ENCODE measurements around the gene RENBP. TPM values are rescaled to one million over a fixed set of nuclear protein-coding genes. Genes with fewer than 3 reads are reported as not detected.

The RENBP gene
- total and polyA plus RNA-seq, 7 experiments from 2014 or later: 0.47 to 32.7 (median 22.2) TPM

- Mint-ChIP-seq H3K4me1 (peaks cover 6 to 33% (median 16%) of the 10 kb centered on the region in 7 donors), H3K27ac (peak overlapping the region in 8 of 9 donors; percentile 49 to 94 (median 72)), H3K36me3 (peaks cover 0 to 33% (median 7%) of the 10 kb centered on the region in 5 donors), H3K27me3 (no peaks in the 10 kb centered on the region), H3K4me3 (peak overlapping the region in 5 of 10 donors; percentile 35 to 54 (median 45)), H3K9me3 (no peaks in the 10 kb centered on the region)
- no peaks in the 10 kb centered on the region for H3K27me3 ChIP-seq (ENCODE audit: control insufficient read depth in 2 of 2, insufficient read depth in 2 of 2, low read length in 2 of 2)
- CTCF ChIA-PET: interaction anchor here (0.6 to 10.9 kb wide), 9 partner anchors 16 to 458 kb away, joined by 3 to 168 read pairs (median 5); partner anchors contain the start of genes ARHGAP4 and PLXNB3
- H3K4me1 ChIP-seq (ENCODE audit: control insufficient read depth in 2 of 2, insufficient read depth in 2 of 2, low read length in 2 of 2): peaks cover 8 to 15% of the 10 kb centered on the region in 2 donors
- peaks cover 0 to 48% (median 2%) of the 10 kb centered on the region in 3 experiments for H3K36me3 ChIP-seq (ENCODE audit: control insufficient read depth in 2 of 3, insufficient read depth in 3 of 3, low read length in 3 of 3)
- H3K9me3 ChIP-seq (ENCODE audit: control insufficient read depth in 2 of 3, low read length in 3 of 3): no peaks in the 10 kb centered on the region
- DNase-seq: no peak
- H3K4me3 ChIP-seq (ENCODE audit: low read length): no peak overlapping the region
- H3K27ac ChIP-seq (ENCODE audit: low read depth, low read length): peak overlapping the region; percentile 55
- POLR2A ChIA-PET: interaction anchor here (0.6 to 21.0 kb wide), 4 partner anchors 20 to 196 kb away, joined by 3 to 384 read pairs (median 33); partner anchors contain the start of genes ARHGAP4, HCFC1 and NAA10
- no peak for ATAC-seq
- intact Hi-C loops (cut with micrococcal nuclease): loop anchor here in 1 of 2 donors (2.0 to 5.0 kb wide), 2 partner anchors 42 to 1008 kb away; no protein-coding TSS in a partner anchor
Observed at GRCh38 chrX:153948847-153949805, 4.7 kb upstream of the RENBP start.

- POLR2A ChIA-PET: interaction anchor here (0.8 to 21.0 kb wide), 3 partner anchors 21 to 41 kb away, joined by 3 to 384 read pairs (median 63); partner anchors contain the start of genes ARHGAP4, HCFC1 and NAA10
- ATAC-seq (no peak), DNase-seq (no peak)
- no peaks in the 10 kb centered on the region for H3K27me3 ChIP-seq (ENCODE audit: control insufficient read depth in 2 of 2, insufficient read depth in 2 of 2, low read length in 2 of 2)
- intact Hi-C loops (cut with micrococcal nuclease): loop anchor here in 1 of 2 donors (2.0 to 5.0 kb wide), 2 partner anchors 41 to 1007 kb away; no protein-coding TSS in a partner anchor
- no peaks in the 10 kb centered on the region for H3K9me3 ChIP-seq (ENCODE audit: control insufficient read depth in 2 of 3, low read length in 3 of 3)
- H3K4me3 ChIP-seq (ENCODE audit: low read length): no peak overlapping the region
- Mint-ChIP-seq H3K4me1 (peaks cover 6 to 33% (median 20%) of the 10 kb centered on the region in 7 donors), H3K4me3 (peak overlapping the region in 1 of 10 donors; percentile 53), H3K27me3 (no peaks in the 10 kb centered on the region), H3K9me3 (no peaks in the 10 kb centered on the region), H3K27ac (peak overlapping the region in 7 of 9 donors; percentile 33 to 94 (median 71)), H3K36me3 (peaks cover 0 to 32% (median 7%) of the 10 kb centered on the region in 5 donors)
- CTCF ChIA-PET: interaction anchor here (0.6 to 10.9 kb wide), 8 partner anchors 8 to 589 kb away, joined by 3 to 168 read pairs (median 8); partner anchors contain the start of genes ARHGAP4 and PLXNB3
- H3K4me1 ChIP-seq (ENCODE audit: control insufficient read depth in 2 of 2, insufficient read depth in 2 of 2, low read length in 2 of 2): peaks cover 6 to 12% of the 10 kb centered on the region in 2 donors
- H3K36me3 ChIP-seq (ENCODE audit: control insufficient read depth in 2 of 3, insufficient read depth in 3 of 3, low read length in 3 of 3): peaks cover 0 to 38% (median 2%) of the 10 kb centered on the region in 3 experiments
- H3K27ac ChIP-seq (ENCODE audit: low read depth, low read length): peak overlapping the region; percentile 48
Observed at GRCh38 chrX:153948002-153948466, 3.6 kb upstream of the RENBP start.

- peak; percentile 58 to 83 (median 78) for DNase-seq
- Histone ChIP-seq H3K27ac (ENCODE audit: low read depth, low read length) (no peak overlapping the region), H3K36me3 (ENCODE audit: control insufficient read depth in 2 of 3, insufficient read depth in 3 of 3, low read length in 3 of 3) (peaks cover 0 to 29% (median 2%) of the 10 kb centered on the region in 3 experiments), H3K4me3 (ENCODE audit: low read length) (no peak overlapping the region), H3K4me1 (ENCODE audit: control insufficient read depth in 2 of 2, insufficient read depth in 2 of 2, low read length in 2 of 2) (peaks cover 3 to 9% of the 10 kb centered on the region in 2 donors), H3K27me3 (ENCODE audit: control insufficient read depth in 2 of 2, insufficient read depth in 2 of 2, low read length in 2 of 2) (no peaks in the 10 kb centered on the region), H3K9me3 (ENCODE audit: control insufficient read depth in 2 of 3, low read length in 3 of 3) (no peaks in the 10 kb centered on the region)
- H3K4me1 Mint-ChIP-seq: peaks cover 6 to 30% (median 20%) of the 10 kb centered on the region in 7 donors
- no peaks in the 10 kb centered on the region for H3K9me3 Mint-ChIP-seq
- peak overlapping the region; percentile 26 to 94 (median 87) for H3K27ac Mint-ChIP-seq
- POLR2A ChIA-PET: interaction anchor here (0.8 to 21.0 kb wide), 3 partner anchors 20 to 68 kb away, joined by 3 to 384 read pairs (median 63); partner anchors contain the start of genes ARHGAP4, HCFC1 and NAA10
- H3K4me3 Mint-ChIP-seq: peak overlapping the region; percentile 0 to 69 (median 32)
- peaks cover 0 to 32% (median 7%) of the 10 kb centered on the region in 5 donors for H3K36me3 Mint-ChIP-seq
- no peaks in the 10 kb centered on the region for H3K27me3 Mint-ChIP-seq
- intact Hi-C loops (cut with micrococcal nuclease): loop anchor here (1.0 to 5.0 kb wide), 8 partner anchors 12 to 183 kb away; partner anchors contain the start of genes PLXNB3 (in 2 of the 2), IDH3G (in 1 of the 2), NAA10 (in 1 of the 2) and SSR4 (in 1 of the 2)
- CTCF ChIA-PET: interaction anchor here (0.6 to 10.9 kb wide), 11 partner anchors 8 to 318 kb away, joined by 3 to 168 read pairs (median 7); partner anchors contain the start of genes ARHGAP4 and PLXNB3
- peak; percentile 93 for ATAC-seq
Observed at GRCh38 chrX:153947009-153947769, 2.7 kb upstream of the RENBP start.

DNA sequence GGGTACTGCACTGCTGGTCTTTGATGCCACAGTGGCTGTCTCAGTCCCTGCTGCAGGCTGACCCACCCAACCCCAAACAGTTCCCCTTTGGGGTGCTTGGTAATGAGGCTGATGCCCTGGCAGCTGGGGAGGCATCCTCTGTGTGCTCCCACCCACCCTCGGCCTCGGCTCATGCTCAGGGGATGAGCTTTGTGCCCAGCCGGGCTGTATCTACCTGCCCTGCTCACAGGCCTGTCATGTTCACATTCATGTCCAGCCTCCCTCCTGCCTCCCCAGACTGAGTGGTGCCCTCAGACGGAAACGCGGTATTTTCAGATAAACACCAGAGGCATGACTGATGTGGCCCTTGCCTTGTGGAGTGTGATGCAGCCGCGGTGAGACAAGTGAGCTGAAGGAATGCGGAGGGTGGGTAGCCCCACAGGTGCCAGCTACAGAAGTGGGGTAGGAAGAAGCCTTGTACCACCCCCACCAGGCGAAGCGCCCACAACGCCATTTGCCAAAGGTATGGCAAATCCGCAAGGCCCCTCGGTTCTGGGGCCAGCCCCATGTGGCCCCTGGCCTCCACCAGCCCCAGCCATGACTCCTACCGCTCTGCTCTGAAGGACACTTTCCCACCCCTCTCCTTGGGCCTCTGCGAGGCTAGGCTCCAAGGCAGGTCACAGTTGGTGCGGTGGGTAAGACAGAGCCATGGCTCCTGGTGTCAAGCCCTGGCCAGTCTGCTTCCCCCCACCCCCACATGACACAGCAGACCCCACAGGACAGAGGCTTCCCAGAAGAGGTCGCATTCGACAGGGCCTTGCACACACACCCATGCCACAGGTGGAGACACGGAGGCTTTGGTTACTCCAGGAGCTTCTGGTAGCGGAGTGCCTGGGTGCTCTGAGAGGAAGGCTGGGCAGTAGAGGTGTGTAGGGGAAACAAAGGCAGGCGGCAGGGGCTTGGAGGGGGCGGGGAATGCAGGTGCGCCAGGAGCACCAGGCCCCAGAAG is 1.8 kb upstream of the RENBP start:
- DNase-seq: no peak
- no peaks in the 10 kb centered on the region for H3K9me3 Mint-ChIP-seq
- POLR2A ChIA-PET: interaction anchor here (7.7 to 21.0 kb wide), 2 partner anchors 19 to 22 kb away, joined by 63 to 384 read pairs; partner anchors contain the start of genes ARHGAP4, HCFC1 and NAA10
- peaks cover 6 to 32% (median 22%) of the 10 kb centered on the region in 7 donors for H3K4me1 Mint-ChIP-seq
- peaks cover 3 to 9% of the 10 kb centered on the region in 2 donors for H3K4me1 ChIP-seq (ENCODE audit: control insufficient read depth in 2 of 2, insufficient read depth in 2 of 2, low read length in 2 of 2)
- H3K27ac ChIP-seq (ENCODE audit: low read depth, low read length): no peak overlapping the region
- no peak for ATAC-seq
- CTCF ChIA-PET: interaction anchor here (1.0 to 10.9 kb wide), 8 partner anchors 12 to 183 kb away, joined by 3 to 168 read pairs (median 6); partner anchors contain the start of genes ARHGAP4, NAA10 and PLXNB3
- no peaks in the 10 kb centered on the region for H3K27me3 Mint-ChIP-seq
- H3K9me3 ChIP-seq (ENCODE audit: control insufficient read depth in 2 of 3, low read length in 3 of 3): no peaks in the 10 kb centered on the region
- H3K36me3 Mint-ChIP-seq: peaks cover 0 to 28% (median 7%) of the 10 kb centered on the region in 5 donors
- peaks cover 0 to 20% (median 2%) of the 10 kb centered on the region in 3 experiments for H3K36me3 ChIP-seq (ENCODE audit: control insufficient read depth in 2 of 3, insufficient read depth in 3 of 3, low read length in 3 of 3)
- H3K4me3 ChIP-seq (ENCODE audit: low read length): no peak overlapping the region
- peak overlapping the region in 2 of 9 donors; percentile 28 to 29 for H3K27ac Mint-ChIP-seq
- H3K4me3 Mint-ChIP-seq: peak overlapping the region in 3 of 10 donors; percentile 9 to 23 (median 11)
- no peaks in the 10 kb centered on the region for H3K27me3 ChIP-seq (ENCODE audit: control insufficient read depth in 2 of 2, insufficient read depth in 2 of 2, low read length in 2 of 2)
- intact Hi-C loops (cut with micrococcal nuclease): loop anchor here in 1 of 2 donors (2.0 to 5.0 kb wide), 2 partner anchors 23 to 39 kb away; no protein-coding TSS in a partner anchor

GRCh38 chrX:153944800-153945150 is 332 bp upstream of the RENBP start:
- ChIA-PET CTCF (interaction anchor here (0.6 to 10.9 kb wide), 4 partner anchors 9 to 181 kb away, joined by 3 to 168 read pairs (median 4); partner anchors contain the start of gene ARHGAP4), POLR2A (interaction anchor here (7.7 to 21.0 kb wide), 2 partner anchors 18 to 24 kb away, joined by 63 to 384 read pairs; partner anchors contain the start of genes ARHGAP4, HCFC1 and NAA10)
- Mint-ChIP-seq H3K27ac (peak overlapping the region in 4 of 9 donors; percentile 9 to 81 (median 80)), H3K4me3 (peak overlapping the region in 7 of 10 donors; percentile 39 to 90 (median 85)), H3K27me3 (no peaks in the 10 kb centered on the region), H3K4me1 (peaks cover 6 to 43% (median 21%) of the 10 kb centered on the region in 7 donors), H3K36me3 (peaks cover 0 to 15% (median 4%) of the 10 kb centered on the region in 5 donors), H3K9me3 (no peaks in the 10 kb centered on the region)
- no peak for DNase-seq
- Histone ChIP-seq H3K27me3 (ENCODE audit: control insufficient read depth in 2 of 2, insufficient read depth in 2 of 2, low read length in 2 of 2) (no peaks in the 10 kb centered on the region), H3K9me3 (ENCODE audit: control insufficient read depth in 2 of 3, low read length in 3 of 3) (no peaks in the 10 kb centered on the region), H3K36me3 (ENCODE audit: control insufficient read depth in 2 of 3, insufficient read depth in 3 of 3, low read length in 3 of 3) (peaks cover 0 to 11% (median 0%) of the 10 kb centered on the region in 3 experiments), H3K4me3 (ENCODE audit: low read length) (no peak overlapping the region), H3K27ac (ENCODE audit: low read depth, low read length) (peak overlapping the region; percentile 68), H3K4me1 (ENCODE audit: control insufficient read depth in 2 of 2, insufficient read depth in 2 of 2, low read length in 2 of 2) (peaks cover 3 to 9% of the 10 kb centered on the region in 2 donors)
- intact Hi-C loops (cut with micrococcal nuclease): loop anchor here in 1 of 2 donors (5.0 kb wide), 1 partner anchor 37 kb away; no protein-coding TSS in a partner anchor
- ATAC-seq: peak; percentile 15
